GM12892 (cell line): Measurements from ENCODE around the gene UGDH.

Experiments used
- POLR2A ChIP-seq: IDR thresholded peaks from 2 replicates; pipeline ENCODE4 v1.6.1; 2011; ENCODE audit warnings: low read depth, low read length, control low read depth
- POLR2AphosphoS5 ChIP-seq: IDR thresholded peaks from 2 replicates; pipeline ENCODE4 v1.6.1; 2011; ENCODE audit warnings: low read depth, low read length, control low read depth
- TAF1 ChIP-seq: IDR thresholded peaks from 2 replicates; pipeline ENCODE4 v1.6.1; 2011; ENCODE audit warnings: low read depth, mild to moderate bottlenecking, control low read depth, low read length, borderline replicate concordance

GRCh38 chr4:39502019-39502663, 25.1 kb downstream of the UGDH start:
- no peak for TF ChIP-seq POLR2AphosphoS5
- TF ChIP-seq POLR2A: no peak
- no peak for TF ChIP-seq TAF1
